Cardiac fibroblast (primary cell): Measurements from ENCODE around the gene DDR1.
A peak's percentile ranks its signal among the peaks of the same experiment; 100 is the strongest.

Source experiments
- DNase-seq, 2 donors: peaks; one replicate each; pipeline versions ENCODE4 v3.0.0 to v3.0.0-alpha.2; 2010; ENCODE audit warnings: low read depth in 2 of 2
- H3K4me3 ChIP-seq, 2 donors: replicated peaks in 1 of 2; 1 replicate in 1 of 2; 2 replicates in 1 of 2; pipeline ENCODE4 v1.5.1; 2011; ENCODE audit warnings: low read depth in 2 of 2, low read length in 2 of 2, mild to moderate bottlenecking in 2 of 2, moderate library complexity in 1 of 2
- TF ChIP-seq, protein P1 (sequence below): IDR thresholded peaks from one replicate; pipeline ENCODE4 v1.5.1; 2011; ENCODE audit warnings: low read depth, mild to moderate bottlenecking, low read length, inconsistent platforms

Gene DDR1

DNA sequence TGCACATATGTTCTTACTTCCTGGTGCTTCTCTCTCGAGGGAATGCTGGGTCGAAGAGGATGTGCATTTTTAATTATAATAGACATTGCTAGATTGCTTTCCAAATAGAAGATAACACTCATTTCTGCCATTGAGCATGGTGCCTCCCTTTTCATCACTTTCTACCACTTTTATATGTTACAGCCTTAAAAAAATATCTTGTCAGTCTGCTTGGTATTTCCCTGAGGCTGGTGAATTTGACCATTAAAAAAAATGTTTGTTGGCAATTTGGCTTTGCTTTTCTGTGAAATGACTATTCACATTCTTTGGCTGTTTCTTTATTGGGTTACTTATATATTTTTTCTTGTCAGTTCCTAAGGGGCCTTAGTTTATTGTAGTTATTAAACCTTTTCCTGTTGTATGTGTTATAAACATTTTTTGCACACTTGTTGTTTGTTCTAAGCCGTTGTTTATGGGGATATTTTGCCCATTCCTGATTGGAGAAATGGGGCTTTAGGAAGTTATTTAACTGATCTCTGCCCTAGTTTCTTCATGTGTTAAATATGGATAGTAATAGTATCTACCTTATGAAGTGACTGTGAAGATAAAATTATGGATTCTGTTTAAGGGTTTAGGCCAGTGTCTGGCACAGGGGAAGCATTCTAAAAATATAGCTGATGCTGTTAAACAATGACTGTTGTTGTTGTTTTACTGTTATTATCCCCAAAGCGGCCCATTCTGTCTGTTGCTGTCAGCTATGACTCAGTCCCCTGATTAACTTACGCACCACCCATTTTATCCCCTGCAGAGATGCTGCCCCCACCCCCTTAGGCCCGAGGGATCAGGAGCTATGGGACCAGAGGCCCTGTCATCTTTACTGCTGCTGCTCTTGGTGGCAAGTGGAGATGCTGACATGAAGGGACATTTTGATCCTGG lies 3.8 kb downstream of the DDR1 start:
- peak; percentile 68 to 76 for DNase-seq
- TF ChIP-seq, protein P1, sequence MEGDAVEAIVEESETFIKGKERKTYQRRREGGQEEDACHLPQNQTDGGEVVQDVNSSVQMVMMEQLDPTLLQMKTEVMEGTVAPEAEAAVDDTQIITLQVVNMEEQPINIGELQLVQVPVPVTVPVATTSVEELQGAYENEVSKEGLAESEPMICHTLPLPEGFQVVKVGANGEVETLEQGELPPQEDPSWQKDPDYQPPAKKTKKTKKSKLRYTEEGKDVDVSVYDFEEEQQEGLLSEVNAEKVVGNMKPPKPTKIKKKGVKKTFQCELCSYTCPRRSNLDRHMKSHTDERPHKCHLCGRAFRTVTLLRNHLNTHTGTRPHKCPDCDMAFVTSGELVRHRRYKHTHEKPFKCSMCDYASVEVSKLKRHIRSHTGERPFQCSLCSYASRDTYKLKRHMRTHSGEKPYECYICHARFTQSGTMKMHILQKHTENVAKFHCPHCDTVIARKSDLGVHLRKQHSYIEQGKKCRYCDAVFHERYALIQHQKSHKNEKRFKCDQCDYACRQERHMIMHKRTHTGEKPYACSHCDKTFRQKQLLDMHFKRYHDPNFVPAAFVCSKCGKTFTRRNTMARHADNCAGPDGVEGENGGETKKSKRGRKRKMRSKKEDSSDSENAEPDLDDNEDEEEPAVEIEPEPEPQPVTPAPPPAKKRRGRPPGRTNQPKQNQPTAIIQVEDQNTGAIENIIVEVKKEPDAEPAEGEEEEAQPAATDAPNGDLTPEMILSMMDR: no peak
- H3K4me3 ChIP-seq: no peak overlapping the region

DNA sequence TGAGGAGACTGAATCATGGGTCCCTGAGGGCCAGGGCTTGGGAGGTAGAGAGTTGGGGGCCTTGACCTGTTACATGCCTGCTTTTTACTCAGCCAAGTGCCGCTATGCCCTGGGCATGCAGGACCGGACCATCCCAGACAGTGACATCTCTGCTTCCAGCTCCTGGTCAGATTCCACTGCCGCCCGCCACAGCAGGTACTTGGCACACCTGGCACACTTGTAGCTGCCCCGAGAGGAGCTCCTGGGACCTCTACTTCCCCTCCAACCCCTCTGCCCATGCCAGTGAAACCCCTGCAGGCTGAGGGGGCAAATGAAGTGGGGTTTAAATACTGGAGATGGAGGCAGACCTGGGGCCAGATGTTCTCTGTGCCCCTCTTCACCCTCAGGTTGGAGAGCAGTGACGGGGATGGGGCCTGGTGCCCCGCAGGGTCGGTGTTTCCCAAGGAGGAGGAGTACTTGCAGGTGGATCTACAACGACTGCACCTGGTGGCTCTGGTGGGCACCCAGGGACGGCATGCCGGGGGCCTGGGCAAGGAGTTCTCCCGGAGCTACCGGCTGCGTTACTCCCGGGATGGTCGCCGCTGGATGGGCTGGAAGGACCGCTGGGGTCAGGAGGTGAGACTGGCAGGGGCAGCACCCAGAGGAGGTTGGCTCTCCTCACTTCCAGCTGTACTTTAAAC lies 4.6 kb downstream of the DDR1 start:
- no peak overlapping the region for H3K4me3 ChIP-seq
- DNase-seq: no peak
- TF ChIP-seq, protein P1: no peak

DNA sequence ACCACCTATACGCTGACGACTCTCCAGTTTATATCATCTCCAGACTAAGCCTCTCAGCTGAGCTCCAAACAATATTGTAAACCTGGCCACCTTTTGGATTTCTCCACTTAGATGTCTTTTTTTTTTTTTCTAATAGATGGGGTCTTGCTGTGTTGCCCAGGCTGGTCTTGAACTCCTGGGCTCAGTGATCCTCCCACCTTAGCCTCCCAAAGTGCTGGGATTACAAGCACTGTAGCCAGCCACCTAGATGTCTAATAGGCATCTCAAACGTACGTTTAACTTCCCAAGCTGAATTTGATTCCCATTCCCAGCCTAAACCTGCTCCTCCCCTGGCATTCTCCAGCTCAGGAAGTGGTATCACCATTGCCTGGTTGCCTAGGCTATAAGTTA lies 5.2 kb downstream of the DDR1 start:
- no peak overlapping the region for H3K4me3 ChIP-seq
- no peak for DNase-seq
- TF ChIP-seq, protein P1: no peak

DNA sequence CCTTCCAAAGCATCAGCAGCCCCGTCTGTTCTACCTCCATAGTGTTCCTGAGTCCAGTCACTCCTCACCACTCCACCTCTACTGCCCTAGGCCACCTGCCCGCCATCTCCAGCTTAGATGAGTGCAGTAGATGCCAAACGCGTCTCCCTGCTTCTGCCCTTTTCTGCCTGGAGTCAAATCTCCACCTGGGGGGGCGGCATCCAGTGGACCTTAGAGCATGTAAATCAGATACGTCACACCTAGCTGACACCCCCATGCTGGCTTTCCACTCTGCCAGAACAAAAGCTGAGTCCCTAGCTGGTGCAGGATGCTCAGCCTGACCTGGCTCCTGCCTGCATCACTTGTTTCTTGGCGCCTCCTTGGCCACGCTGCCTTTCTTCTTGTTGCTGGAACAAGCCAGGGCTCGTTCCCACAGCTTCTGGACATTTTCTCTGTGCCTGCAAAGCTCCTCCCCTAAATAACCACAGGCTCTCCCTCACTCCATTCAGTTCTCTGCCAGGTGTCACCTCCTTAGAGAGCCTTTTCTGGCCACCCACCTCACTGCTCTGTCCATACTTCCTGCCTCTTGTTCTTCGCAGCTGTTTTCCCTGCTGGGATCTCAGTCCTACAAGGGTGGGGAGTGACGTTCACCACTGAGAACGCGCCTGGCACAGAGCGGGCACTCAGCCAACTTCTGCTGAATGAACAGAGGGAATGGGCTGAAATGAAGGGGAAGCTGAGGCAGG lies 5.8 kb downstream of the DDR1 start:
- no peak overlapping the region for H3K4me3 ChIP-seq
- TF ChIP-seq, protein P1: no peak
- no peak for DNase-seq

DNA sequence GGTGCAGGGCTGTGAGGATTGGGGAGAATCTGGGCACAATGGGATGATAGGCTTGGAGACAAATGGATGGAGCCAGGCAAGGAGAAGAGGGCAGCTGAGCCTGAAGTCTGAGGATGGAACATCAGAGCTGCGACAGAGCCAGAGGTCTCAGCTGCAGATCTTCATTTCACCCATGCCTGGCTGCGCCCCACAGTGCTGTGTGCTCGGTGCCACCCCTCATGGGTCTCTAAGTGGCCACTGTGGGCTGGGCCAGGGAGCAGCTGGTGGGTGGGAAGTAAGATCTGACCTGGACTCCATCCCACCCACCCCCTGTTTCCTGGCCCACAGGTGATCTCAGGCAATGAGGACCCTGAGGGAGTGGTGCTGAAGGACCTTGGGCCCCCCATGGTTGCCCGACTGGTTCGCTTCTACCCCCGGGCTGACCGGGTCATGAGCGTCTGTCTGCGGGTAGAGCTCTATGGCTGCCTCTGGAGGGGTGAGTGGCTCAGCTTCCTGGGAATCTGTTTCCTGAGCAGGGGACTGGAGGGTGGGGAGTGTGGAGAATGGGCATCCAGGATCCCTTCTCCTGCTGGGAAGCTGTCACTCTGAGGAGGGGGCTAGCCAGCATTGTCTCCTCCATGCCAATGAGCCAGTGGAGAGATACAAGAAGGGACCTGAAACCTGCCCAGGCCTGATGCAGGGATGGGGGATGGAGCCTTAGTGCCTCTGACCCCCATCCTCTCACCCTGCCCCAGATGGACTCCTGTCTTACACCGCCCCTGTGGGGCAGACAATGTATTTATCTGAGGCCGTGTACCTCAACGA lies 6.5 kb downstream of the DDR1 start:
- no peak for DNase-seq
- TF ChIP-seq, protein P1: no peak
- no peak overlapping the region for H3K4me3 ChIP-seq

DNA sequence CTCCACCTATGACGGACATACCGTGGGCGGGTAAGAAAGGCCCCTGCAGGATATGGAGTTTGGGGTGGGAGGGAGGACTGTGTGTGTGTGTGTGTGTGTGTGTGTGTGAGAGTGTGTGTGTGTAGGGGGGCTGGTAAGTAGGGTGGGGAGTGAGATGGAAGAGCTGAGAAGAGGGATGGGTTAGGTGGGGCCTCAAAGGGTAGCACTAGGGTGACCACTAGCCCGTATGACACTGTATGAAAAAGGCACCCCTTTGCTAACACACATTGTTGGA lies 7.1 kb downstream of the DDR1 start:
- no peak for DNase-seq
- no peak overlapping the region for H3K4me3 ChIP-seq
- TF ChIP-seq, protein P1: no peak
